ENCODE data around the gene UBE3B.

DNA sequence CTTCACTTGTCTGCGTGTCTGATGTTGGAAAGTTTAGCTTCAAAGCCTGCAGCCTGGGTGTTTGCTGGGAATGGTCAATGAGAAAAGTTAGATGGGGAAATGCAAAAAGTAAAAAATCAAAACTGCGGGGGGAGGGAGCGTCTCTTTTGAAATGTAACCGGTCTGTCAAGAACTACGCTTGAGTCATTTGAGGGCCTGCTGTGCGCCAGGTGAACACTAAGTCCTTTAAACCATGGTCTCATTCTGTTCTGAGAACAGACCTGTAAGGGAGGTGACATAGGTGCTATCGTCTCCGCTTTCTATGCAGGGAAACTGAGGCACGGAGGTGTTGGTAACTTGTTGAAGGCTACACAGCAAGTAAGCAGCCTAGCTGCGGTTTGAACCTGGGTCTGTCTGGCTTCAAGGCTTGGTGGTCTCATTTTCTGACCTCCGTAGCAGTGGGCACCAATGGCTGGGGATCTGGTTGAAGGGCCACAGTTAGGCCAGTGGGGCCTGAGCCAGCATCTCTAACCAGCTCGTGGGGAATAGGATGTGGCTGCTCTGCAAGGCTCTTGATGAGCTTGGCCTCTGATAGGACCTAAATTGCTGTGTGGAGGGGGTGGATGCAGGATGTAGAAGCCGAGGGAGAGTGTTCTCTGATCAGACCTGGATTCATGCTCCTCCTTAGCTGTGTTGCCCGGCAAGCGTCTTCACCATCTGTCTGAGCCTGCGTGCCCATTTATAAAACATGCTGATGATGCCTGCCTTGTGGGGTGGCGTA is 41.8 kb upstream of the UBE3B start:
- TF ChIP-seq, protein P1, sequence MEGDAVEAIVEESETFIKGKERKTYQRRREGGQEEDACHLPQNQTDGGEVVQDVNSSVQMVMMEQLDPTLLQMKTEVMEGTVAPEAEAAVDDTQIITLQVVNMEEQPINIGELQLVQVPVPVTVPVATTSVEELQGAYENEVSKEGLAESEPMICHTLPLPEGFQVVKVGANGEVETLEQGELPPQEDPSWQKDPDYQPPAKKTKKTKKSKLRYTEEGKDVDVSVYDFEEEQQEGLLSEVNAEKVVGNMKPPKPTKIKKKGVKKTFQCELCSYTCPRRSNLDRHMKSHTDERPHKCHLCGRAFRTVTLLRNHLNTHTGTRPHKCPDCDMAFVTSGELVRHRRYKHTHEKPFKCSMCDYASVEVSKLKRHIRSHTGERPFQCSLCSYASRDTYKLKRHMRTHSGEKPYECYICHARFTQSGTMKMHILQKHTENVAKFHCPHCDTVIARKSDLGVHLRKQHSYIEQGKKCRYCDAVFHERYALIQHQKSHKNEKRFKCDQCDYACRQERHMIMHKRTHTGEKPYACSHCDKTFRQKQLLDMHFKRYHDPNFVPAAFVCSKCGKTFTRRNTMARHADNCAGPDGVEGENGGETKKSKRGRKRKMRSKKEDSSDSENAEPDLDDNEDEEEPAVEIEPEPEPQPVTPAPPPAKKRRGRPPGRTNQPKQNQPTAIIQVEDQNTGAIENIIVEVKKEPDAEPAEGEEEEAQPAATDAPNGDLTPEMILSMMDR (IDR thresholded peaks at IDR 0.05) = no peak
- no peak for TF ChIP-seq POLR2AphosphoS5 (IDR thresholded peaks at IDR 0.05)
- TF ChIP-seq EP300 (IDR thresholded peaks at IDR 0.05) = no peak
- no peak for TF ChIP-seq POLR2A (IDR thresholded peaks at IDR 0.05; ENCODE audit: low read depth)
